ENCODE data around the gene MALSU1.

MALSU1 gene

DNA sequence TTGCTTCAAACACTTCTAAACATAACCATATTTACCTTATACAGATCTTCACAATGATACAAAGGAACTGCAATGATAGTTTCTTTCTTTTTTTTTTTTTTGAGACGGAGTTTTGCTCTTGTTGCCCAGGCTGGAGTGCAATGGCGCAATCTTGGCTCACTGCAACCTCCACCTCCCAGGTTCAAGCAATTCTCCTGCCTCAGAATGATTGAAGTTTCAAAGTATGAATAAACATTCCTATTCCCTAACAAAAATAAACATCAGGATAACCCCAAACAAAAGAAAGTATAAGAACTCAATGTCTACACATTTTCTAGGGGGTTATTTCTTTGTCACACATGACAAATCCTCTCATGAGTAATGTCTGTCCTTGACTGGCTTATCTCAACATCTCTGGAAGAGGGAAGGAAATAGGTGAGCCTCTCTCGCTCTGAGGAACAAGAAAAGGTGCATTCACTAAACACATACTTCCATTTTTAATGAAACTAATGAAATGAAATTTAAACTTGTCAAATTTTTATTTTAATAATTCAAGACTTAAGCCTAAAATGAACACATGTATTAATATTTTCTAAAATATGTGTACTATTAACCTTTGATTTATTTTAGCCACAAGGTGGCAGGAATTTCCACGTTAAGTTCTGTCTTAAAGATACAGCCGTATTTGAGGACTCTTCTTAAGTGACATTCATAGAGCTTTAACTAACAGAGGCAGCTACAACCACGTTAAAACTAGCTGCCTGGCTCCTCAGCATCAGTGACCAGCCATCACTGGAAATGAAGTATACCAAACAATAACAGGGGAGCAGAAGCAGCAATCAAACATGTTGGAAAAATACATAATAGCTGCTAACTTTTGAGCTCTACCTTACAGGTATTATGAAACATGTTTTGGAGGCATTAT is 58.3 kb downstream of the MALSU1 start:
- peak; percentile 83 for DNase-seq (ENCODE audit: low read depth)
- TF ChIP-seq, protein P1, sequence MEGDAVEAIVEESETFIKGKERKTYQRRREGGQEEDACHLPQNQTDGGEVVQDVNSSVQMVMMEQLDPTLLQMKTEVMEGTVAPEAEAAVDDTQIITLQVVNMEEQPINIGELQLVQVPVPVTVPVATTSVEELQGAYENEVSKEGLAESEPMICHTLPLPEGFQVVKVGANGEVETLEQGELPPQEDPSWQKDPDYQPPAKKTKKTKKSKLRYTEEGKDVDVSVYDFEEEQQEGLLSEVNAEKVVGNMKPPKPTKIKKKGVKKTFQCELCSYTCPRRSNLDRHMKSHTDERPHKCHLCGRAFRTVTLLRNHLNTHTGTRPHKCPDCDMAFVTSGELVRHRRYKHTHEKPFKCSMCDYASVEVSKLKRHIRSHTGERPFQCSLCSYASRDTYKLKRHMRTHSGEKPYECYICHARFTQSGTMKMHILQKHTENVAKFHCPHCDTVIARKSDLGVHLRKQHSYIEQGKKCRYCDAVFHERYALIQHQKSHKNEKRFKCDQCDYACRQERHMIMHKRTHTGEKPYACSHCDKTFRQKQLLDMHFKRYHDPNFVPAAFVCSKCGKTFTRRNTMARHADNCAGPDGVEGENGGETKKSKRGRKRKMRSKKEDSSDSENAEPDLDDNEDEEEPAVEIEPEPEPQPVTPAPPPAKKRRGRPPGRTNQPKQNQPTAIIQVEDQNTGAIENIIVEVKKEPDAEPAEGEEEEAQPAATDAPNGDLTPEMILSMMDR (IDR thresholded peaks at IDR 0.05; ENCODE audit: insufficient read depth, low read depth, low read length, missing control alignments), result peak; percentile 36
- H3K4me3 ChIP-seq (ENCODE audit: low read length), result no peak overlapping the region

DNA sequence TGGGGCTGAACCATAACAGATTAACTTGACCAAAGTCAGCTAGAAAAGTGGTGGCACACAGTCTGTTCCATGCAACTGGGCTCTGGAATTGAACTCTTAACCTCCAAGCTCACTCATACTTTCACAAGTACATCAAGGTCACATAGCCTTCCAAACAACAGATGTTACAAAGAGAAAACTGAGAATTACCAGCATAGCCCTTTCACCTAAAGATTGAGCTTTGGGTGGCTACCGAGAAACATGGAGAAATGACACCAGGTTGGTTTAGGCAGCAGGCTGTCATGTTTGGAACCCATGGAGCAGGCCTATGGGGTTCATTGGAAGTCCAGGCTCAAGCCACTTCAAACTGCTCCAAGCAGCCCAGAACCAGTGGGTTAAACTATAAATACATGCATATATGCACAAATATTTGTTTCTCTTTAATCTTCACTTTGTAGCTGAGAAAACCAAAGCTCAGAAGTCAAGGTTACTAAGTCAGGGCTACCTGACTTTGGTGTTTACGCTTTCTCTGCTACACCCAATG is 59.1 kb downstream of the MALSU1 start:
- H3K4me3 ChIP-seq (ENCODE audit: low read length), result no peak overlapping the region
- DNase-seq (ENCODE audit: low read depth), result no peak
- TF ChIP-seq, protein P1 (IDR thresholded peaks at IDR 0.05; ENCODE audit: insufficient read depth, low read depth, low read length, missing control alignments), result no peak
